ENCODE results near the gene GABRD. TPM values are rescaled to one million over a fixed set of nuclear protein-coding genes. Genes with fewer than 3 reads are reported as not detected.
"Not testable (repeated sequence)": the region's sequence is repeated elsewhere in the genome, so short reads cannot be mapped to it uniquely, and the experiment has no call there.

GABRD gene
- total RNA-seq, 1 donor from 2014 or later = 0.41 TPM

GRCh38 chr1:1978108-1978507, 41.0 kb upstream of the GABRD start:
- peaks cover 49% of the 10 kb centered on the region for H3K27me3 ChIP-seq (ENCODE audit: low read depth)
- intact Hi-C loops (cut with micrococcal nuclease) = no loop called here
- H3K27ac ChIP-seq (replicated peaks) = no peak overlapping the region
- TF ChIP-seq CTCF (IDR thresholded peaks at IDR 0.05; ENCODE audit: borderline replicate concordance) = no peak
- DNase-seq = no peak
- no peaks in the 10 kb centered on the region for H3K36me3 ChIP-seq
- no peak overlapping the region for H3K4me3 ChIP-seq
- H3K4me1 ChIP-seq = no peaks in the 10 kb centered on the region
- H3K9me3 ChIP-seq (replicated peaks) = no peaks in the 10 kb centered on the region

GRCh38 chr1:1978690-1979481, 40.3 kb upstream of the GABRD start:
- H3K27ac ChIP-seq (replicated peaks); H3K4me1 ChIP-seq; H3K9me3 ChIP-seq (replicated peaks); DNase-seq; H3K36me3 ChIP-seq; intact Hi-C loops (cut with micrococcal nuclease); H3K4me3 ChIP-seq: not testable (repeated sequence)
- H3K27me3 ChIP-seq (ENCODE audit: low read depth) = peaks cover 46% of the 10 kb centered on the region

GRCh38 chr1:1979482-1980165, 39.5 kb upstream of the GABRD start:
- intact Hi-C loops (cut with micrococcal nuclease) = no loop called here
- H3K36me3 ChIP-seq = no peaks in the 10 kb centered on the region
- no peak overlapping the region for H3K4me3 ChIP-seq
- no peak overlapping the region for H3K27ac ChIP-seq (replicated peaks)
- no peaks in the 10 kb centered on the region for H3K9me3 ChIP-seq (replicated peaks)
- H3K4me1 ChIP-seq = no peaks in the 10 kb centered on the region
- TF ChIP-seq CTCF (IDR thresholded peaks at IDR 0.05; ENCODE audit: borderline replicate concordance) = no peak
- peaks cover 46% of the 10 kb centered on the region for H3K27me3 ChIP-seq (ENCODE audit: low read depth)
- no peak for DNase-seq

- DNase-seq = no peak
- Histone ChIP-seq H3K36me3 (no peaks in the 10 kb centered on the region), H3K27me3 (ENCODE audit: low read depth) (peaks cover 45% of the 10 kb centered on the region), H3K4me3 (no peak overlapping the region), H3K4me1 (no peaks in the 10 kb centered on the region), H3K9me3 (replicated peaks) (no peaks in the 10 kb centered on the region), H3K27ac (replicated peaks) (no peak overlapping the region)
- intact Hi-C loops (cut with micrococcal nuclease) = no loop called here
- no peak for TF ChIP-seq CTCF (IDR thresholded peaks at IDR 0.05; ENCODE audit: borderline replicate concordance)
Measured at GRCh38 chr1:1980467-1981141, 38.5 kb upstream of the GABRD start.

GRCh38 chr1:1981142-1981500, 38.0 kb upstream of the GABRD start:
- TF ChIP-seq CTCF (IDR thresholded peaks at IDR 0.05; ENCODE audit: borderline replicate concordance) = no peak
- H3K36me3 ChIP-seq = no peaks in the 10 kb centered on the region
- H3K9me3 ChIP-seq (replicated peaks) = no peaks in the 10 kb centered on the region
- DNase-seq = no peak
- H3K27me3 ChIP-seq (ENCODE audit: low read depth) = peaks cover 45% of the 10 kb centered on the region
- no peak overlapping the region for H3K4me3 ChIP-seq
- no peaks in the 10 kb centered on the region for H3K4me1 ChIP-seq
- intact Hi-C loops (cut with micrococcal nuclease) = no loop called here
- no peak overlapping the region for H3K27ac ChIP-seq (replicated peaks)

GRCh38 chr1:1981631-1982327, 37.4 kb upstream of the GABRD start:
- peaks cover 48% of the 10 kb centered on the region for H3K27me3 ChIP-seq (ENCODE audit: low read depth)
- intact Hi-C loops (cut with micrococcal nuclease) = not testable (repeated sequence)

More at GRCh38 chr1:1981631-1982327, 37.4 kb upstream of the GABRD start:
- not testable (repeated sequence) for H3K27ac ChIP-seq (replicated peaks); H3K4me3 ChIP-seq; H3K4me1 ChIP-seq; H3K9me3 ChIP-seq (replicated peaks); DNase-seq; H3K36me3 ChIP-seq

All from left ventricle myocardium inferior (tissue), 1 donor.